Measurements from ENCODE around the gene GNA12.

DNA sequence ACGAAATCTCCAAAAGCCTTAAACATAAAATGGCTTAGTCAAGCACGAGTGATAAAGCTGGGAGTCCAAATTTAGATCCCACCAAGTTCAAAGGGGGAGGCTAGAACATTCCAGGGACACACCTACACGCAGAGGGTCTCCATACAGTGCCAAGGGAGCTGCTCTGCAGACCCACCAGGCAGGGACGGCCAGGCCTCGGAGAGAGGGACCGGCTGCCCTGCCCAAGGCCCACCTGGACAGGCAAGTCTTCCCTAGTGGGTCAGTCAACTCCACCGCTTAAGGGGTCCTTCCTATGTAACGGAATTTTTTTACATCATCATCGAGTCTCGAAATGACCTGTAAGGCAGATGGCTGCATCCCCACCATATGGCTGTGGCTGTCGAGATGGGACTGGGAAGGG, 127.6 kb downstream of the GNA12 start:
- TF ChIP-seq, protein P1, sequence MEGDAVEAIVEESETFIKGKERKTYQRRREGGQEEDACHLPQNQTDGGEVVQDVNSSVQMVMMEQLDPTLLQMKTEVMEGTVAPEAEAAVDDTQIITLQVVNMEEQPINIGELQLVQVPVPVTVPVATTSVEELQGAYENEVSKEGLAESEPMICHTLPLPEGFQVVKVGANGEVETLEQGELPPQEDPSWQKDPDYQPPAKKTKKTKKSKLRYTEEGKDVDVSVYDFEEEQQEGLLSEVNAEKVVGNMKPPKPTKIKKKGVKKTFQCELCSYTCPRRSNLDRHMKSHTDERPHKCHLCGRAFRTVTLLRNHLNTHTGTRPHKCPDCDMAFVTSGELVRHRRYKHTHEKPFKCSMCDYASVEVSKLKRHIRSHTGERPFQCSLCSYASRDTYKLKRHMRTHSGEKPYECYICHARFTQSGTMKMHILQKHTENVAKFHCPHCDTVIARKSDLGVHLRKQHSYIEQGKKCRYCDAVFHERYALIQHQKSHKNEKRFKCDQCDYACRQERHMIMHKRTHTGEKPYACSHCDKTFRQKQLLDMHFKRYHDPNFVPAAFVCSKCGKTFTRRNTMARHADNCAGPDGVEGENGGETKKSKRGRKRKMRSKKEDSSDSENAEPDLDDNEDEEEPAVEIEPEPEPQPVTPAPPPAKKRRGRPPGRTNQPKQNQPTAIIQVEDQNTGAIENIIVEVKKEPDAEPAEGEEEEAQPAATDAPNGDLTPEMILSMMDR (IDR thresholded peaks at IDR 0.05), result no peak
- TF ChIP-seq POLR2A (IDR thresholded peaks at IDR 0.05), result no peak
